ENCODE measurements around the gene IRF7. TPM values are rescaled to one million over a fixed set of nuclear protein-coding genes. Genes with fewer than 3 reads are reported as not detected.

IRF7 gene
- total and polyA plus RNA-seq, 2 of the 4 experiments (the other 2 are of a cell fraction), result 1.6 to 4.5 TPM

GRCh38 chr11:637333-637592, 21.5 kb upstream of the IRF7 start:
- no peak overlapping the region for H4K8ac ChIP-seq (ENCODE audit: low read depth in 2 of 2, low read length in 2 of 2)
- no peak overlapping the region for H3K23ac ChIP-seq (ENCODE audit: low read depth, low read length)
- H3K36me3 ChIP-seq (ENCODE audit: control insufficient read depth, insufficient read depth, low read length), result peaks cover 9% of the 10 kb centered on the region
- peaks cover 16% of the 10 kb centered on the region; the same call in 1 of the 2 replicates for H3K27me3 ChIP-seq (ENCODE audit: control insufficient read depth, insufficient read depth, low read length)
- H3K4me1 ChIP-seq (ENCODE audit: control insufficient read depth, insufficient read depth, low read length), result peaks cover 10% of the 10 kb centered on the region; the same call in 1 of the 2 replicates
- no peak overlapping the region for H4K91ac ChIP-seq (ENCODE audit: insufficient read depth, low read depth, low read length)
- 8% methylated on average over 22 of the region's 34 CpGs; no CpG with 5 or more reads in 1 of the 2 experiments for WGBS, 2 experiments (ENCODE audit: extremely low coverage in 2 of 2, insufficient read length in 1 of 2)
- H3K9me3 ChIP-seq (ENCODE audit: control insufficient read depth, insufficient read depth, low read length), result no peaks in the 10 kb centered on the region
- DNase-seq (no peak), ATAC-seq (ENCODE audit: low read depth) (peak; percentile 4)
- ChIA-PET POLR2A (ENCODE audit: unreplicated experiment) (no interaction called here), CTCF (no interaction called here)
- no peak overlapping the region for H2BK5ac ChIP-seq (ENCODE audit: low read depth, low read length, poor library complexity, severe bottlenecking)
- peak overlapping the region; percentile 59; the same call in 1 of the 2 replicates for H3K4me2 ChIP-seq (ENCODE audit: low read depth, low read length)
- no peak overlapping the region for H3K9ac ChIP-seq (ENCODE audit: low read depth, low read length)
- H4K20me1 ChIP-seq (ENCODE audit: insufficient read depth, low read length), result peaks cover 44% of the 10 kb centered on the region
- no peak overlapping the region for H3K4ac ChIP-seq (ENCODE audit: low read depth, low read length)
- no peak overlapping the region for H3K56ac ChIP-seq (ENCODE audit: extremely low read depth, insufficient read depth, low read length)
- no peak overlapping the region for H3K27ac ChIP-seq (ENCODE audit: insufficient read depth, low read length)
- in situ Hi-C loops (cut with MboI; ENCODE audit: low sequenced_read_pairs) (no loop called here), intact Hi-C loops (cut with micrococcal nuclease) (no loop called here), dilution Hi-C loops (cut with HindIII; ENCODE audit: low sequenced_read_pairs, unreplicated experiment) (no loop called here)
- H2AFZ ChIP-seq (replicated peaks; ENCODE audit: low read length, poor library complexity), result peak overlapping the region; percentile 67
- no peak overlapping the region for H2BK15ac ChIP-seq (ENCODE audit: low read depth, low read length)
- H3K18ac ChIP-seq (ENCODE audit: low read depth, low read length), result no peak overlapping the region
- H3K14ac ChIP-seq (replicated peaks; ENCODE audit: low read depth, low read length), result no peak overlapping the region
- no peak overlapping the region for H2AK9ac ChIP-seq (replicated peaks; ENCODE audit: low read depth, low read length, poor library complexity)
- H2BK120ac ChIP-seq (ENCODE audit: low read depth, low read length), result no peak overlapping the region
- H4K5ac ChIP-seq (ENCODE audit: low read depth, low read length), result no peak overlapping the region
- H3K4me3 ChIP-seq (ENCODE audit: insufficient read depth, low read depth, low read length), result peak overlapping the region; percentile 23; the same call in 1 of the 2 replicates
- TF ChIP-seq CEBPB (IDR thresholded peaks at IDR 0.05; ENCODE audit: low read depth, low read length) (no peak), NFE2L2 (IDR thresholded peaks at IDR 0.05; ENCODE audit: low read depth, low read length) (no peak), MXI1 (IDR thresholded peaks at IDR 0.05; ENCODE audit: borderline replicate concordance, low read depth, low read length) (no peak), ELK1 (IDR thresholded peaks at IDR 0.05; ENCODE audit: borderline replicate concordance, low read depth, low read length) (no peak), CHD1 (IDR thresholded peaks at IDR 0.05; ENCODE audit: low read depth, low read length) (no peak), RAD21 (IDR thresholded peaks at IDR 0.05; ENCODE audit: low read length) (no peak), RCOR1 (IDR thresholded peaks at IDR 0.05; ENCODE audit: insufficient replicate concordance, low read length) (no peak), MAFK (IDR thresholded peaks at IDR 0.05; ENCODE audit: low read depth, low read length) (no peak), BHLHE40 (IDR thresholded peaks at IDR 0.05; ENCODE audit: low read depth, low read length) (no peak)
- TF ChIP-seq, protein P1, sequence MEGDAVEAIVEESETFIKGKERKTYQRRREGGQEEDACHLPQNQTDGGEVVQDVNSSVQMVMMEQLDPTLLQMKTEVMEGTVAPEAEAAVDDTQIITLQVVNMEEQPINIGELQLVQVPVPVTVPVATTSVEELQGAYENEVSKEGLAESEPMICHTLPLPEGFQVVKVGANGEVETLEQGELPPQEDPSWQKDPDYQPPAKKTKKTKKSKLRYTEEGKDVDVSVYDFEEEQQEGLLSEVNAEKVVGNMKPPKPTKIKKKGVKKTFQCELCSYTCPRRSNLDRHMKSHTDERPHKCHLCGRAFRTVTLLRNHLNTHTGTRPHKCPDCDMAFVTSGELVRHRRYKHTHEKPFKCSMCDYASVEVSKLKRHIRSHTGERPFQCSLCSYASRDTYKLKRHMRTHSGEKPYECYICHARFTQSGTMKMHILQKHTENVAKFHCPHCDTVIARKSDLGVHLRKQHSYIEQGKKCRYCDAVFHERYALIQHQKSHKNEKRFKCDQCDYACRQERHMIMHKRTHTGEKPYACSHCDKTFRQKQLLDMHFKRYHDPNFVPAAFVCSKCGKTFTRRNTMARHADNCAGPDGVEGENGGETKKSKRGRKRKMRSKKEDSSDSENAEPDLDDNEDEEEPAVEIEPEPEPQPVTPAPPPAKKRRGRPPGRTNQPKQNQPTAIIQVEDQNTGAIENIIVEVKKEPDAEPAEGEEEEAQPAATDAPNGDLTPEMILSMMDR (conservative IDR thresholded peaks at IDR 0.05; ENCODE audit: low read depth, low read length), result no peak
- TF ChIP-seq, protein P2, sequence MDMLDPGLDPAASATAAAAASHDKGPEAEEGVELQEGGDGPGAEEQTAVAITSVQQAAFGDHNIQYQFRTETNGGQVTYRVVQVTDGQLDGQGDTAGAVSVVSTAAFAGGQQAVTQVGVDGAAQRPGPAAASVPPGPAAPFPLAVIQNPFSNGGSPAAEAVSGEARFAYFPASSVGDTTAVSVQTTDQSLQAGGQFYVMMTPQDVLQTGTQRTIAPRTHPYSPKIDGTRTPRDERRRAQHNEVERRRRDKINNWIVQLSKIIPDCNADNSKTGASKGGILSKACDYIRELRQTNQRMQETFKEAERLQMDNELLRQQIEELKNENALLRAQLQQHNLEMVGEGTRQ (IDR thresholded peaks at IDR 0.05; ENCODE audit: low read depth, low read length), result no peak
- H2BK20ac ChIP-seq (ENCODE audit: low read depth, low read length), result no peak overlapping the region
- H3K79me1 ChIP-seq (ENCODE audit: low read depth in 1 of 2, low read length in 2 of 2), result no peaks in the 10 kb centered on the region
- H3K9me1 ChIP-seq (ENCODE audit: insufficient read depth, low read length), result no peaks in the 10 kb centered on the region
- no TSS peak for BruUV-seq (replicated peaks)
- no peak overlapping the region for H2AK5ac ChIP-seq (ENCODE audit: low read depth, low read length)
